ENCODE results near the gene GNAZ.
A peak's percentile ranks its signal among the peaks of the same experiment; 100 is the strongest.

The GNAZ gene

DNA sequence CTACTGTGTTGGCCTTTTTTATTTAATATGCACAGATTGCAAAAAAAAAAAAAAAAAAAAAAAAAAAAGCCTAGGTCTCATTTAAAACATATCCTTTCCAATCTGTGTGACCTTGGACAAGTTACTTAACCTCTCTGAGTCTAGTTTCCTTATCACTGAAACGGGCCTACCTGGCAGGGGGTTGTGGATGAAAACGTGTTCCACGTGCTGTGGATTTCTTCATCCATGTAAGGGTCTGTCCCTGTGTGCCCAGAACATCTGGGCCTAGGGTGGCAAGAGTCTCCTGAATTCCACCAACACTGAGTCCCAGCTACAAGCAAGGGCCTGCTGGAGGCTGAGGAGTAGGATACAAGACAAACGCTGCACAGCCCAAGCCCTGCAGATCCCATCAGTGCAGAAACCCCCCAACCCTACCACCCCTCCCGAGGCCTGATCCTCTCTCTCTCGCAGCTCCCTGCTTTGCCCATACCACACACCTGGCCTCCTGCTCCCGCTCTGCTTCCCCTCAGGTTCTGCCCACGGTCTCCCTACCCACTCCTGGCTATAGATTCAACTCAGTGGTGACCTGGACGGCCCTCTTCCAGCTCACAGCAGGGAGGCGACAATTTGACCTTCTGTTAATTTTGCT is 4.7 kb upstream of the GNAZ start:
- DNase-seq = no peak

- no peak for DNase-seq
Observed at GRCh38 chr22:23066200-23067022, 3.9 kb upstream of the GNAZ start.

- DNase-seq = no peak
Observed at GRCh38 chr22:23067023-23067650, 3.2 kb upstream of the GNAZ start.

- no peak for DNase-seq
Observed at GRCh38 chr22:23067691-23068090, 2.6 kb upstream of the GNAZ start.

- DNase-seq = no peak
Observed at GRCh38 chr22:23068096-23068831, 2.1 kb upstream of the GNAZ start.

DNA sequence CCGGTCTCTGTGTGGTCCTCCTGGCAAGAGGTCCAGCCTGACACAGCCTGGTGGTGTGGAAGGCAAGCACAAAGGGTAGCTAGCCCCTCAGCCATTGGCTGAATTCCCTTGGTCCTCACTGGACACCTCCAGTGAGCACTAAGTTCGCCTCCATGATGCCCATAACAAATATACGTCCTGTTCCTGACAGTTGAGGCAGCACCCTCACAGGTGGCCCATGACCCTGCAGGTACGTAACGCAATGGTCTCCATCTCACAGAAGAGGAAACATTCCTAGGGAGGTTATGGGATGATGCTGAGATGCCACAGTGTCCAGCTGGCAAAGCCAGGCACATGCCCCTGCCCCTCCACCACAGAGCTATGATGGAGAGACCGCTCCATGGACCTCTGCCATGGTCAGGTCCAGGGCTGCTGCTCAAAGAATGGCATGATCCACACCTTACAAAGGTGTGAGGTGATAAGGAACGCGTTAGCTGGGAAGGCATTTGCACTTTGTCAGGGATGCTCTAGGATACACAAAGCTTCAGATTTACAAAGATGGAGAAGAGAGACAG is 1.4 kb upstream of the GNAZ start:
- DNase-seq = no peak

GRCh38 chr22:23069502-23070357 is 589 bp upstream of the GNAZ start:
- DNase-seq = peak; percentile 88

DNA sequence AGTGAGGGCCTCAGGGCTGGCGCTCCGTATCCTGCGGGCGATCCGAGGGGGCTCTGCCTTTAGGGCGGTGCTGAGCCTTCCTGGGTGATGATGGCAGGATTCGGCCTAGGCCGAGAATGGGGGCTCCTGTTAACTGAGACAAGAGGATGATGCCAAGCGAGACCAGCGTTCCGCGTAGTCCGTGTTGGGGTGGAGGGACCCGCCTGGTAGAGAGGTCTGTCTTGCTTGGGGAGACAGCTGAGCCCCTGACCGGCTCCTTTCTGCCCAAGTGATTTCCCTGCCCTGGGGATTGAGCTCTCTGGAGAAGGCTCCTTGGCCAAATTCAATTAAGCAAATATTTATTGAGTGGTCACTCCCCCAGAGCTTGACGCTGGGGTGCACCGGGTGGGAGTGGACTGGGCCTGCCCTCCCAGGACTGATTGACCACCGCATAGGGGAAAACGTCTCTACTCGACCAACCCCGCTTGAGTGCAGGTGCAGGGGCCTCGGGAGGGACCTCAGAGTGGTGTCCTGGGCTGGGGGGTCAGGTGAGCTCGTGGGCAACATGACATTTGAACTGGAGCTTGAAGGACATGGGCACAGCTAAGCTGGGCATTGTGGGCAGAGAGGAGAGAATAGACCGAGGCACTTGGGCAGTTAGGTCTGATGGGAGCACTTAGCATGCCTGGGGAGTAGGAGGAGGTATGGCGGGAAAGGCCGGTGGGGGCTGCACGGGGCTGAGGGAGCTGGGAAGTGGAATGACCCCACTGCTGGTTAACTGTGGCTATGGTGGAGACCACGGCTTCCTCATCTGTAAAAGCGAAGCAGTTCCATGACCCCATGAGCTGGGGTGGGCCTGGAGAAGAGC is 1.1 kb downstream of the GNAZ start:
- no peak for DNase-seq

GRCh38 chr22:23072077-23072910 is 2.0 kb downstream of the GNAZ start:
- DNase-seq = peak; percentile 93

GRCh38 chr22:23072911-23073491 is 2.7 kb downstream of the GNAZ start:
- peak; percentile 84 for DNase-seq

DNA sequence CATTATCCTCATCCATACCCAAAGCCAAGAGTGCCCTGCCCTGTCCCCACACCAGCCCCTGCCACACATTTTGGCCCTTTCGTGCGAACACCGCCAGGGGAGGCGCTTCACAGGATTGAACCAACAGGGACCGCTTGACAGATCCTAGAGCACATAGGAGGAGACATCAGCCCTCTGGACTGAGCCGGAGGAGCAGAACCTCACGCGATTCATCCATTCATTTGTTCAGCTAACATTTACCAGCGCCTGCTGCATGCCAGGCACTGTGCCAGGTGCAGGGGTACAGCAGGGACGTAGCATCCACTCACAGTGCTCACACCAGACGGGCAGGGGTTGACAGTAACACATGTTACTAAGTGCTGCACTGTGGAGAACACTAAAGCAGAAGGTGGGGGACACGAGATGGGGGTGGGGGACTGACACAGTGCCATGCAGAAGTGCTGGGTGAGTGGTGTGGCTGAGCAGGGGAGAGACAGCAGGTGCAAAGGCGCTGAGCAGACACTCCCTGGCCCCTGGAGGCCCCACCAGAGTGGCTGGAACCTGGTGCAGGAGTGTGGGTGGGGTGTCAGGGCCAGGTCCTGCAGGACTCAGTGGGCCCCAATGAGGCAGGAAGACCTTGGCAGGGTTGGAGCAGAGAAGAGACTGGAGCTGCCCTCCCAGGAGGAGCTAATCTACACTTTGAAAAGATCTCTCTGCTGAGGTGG is 3.4 kb downstream of the GNAZ start:
- no peak for DNase-seq

DNA sequence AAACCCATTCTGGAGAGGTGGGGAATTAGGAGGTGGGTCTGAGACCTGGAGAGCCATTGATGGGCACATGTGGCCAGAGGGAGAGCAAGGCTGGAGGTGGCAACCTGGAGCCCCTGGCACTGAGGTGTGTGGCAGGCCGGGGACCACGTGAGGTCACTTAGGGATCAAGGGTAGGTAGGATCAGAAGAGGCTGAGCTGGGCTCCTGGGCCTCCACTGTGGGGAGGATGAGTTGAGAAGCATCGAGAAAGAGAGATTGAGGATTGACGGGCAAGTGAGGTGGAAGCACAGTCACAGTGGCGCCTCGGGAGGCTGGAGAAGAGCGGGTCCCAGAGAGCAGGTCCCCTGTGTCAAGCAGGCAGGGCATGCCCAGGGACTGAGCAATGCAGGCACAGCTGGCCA is 4.1 kb downstream of the GNAZ start:
- DNase-seq = no peak

DNA sequence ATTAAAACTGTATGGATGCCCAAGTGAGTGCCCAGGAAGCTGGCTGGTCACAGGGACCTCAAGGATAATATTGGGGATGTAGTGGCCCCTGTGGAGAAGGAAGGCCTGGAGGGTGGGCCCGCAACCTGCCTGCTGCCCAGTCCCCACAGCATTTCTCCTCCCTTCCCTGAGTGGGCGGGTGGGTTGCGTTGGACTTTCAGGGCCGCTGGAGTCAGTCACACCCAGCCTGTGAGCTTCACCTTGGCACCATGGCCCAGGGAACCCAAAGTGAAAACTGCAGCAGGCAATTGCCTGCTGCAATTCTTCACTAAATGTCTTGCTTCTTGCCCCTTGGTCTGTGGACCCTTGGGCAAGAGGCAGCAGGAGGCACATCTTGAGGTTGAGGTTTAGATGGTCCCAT is 4.7 kb downstream of the GNAZ start:
- no peak for DNase-seq

GRCh38 chr22:23075525-23076216 is 5.4 kb downstream of the GNAZ start:
- peak; percentile 45 for DNase-seq

DNA sequence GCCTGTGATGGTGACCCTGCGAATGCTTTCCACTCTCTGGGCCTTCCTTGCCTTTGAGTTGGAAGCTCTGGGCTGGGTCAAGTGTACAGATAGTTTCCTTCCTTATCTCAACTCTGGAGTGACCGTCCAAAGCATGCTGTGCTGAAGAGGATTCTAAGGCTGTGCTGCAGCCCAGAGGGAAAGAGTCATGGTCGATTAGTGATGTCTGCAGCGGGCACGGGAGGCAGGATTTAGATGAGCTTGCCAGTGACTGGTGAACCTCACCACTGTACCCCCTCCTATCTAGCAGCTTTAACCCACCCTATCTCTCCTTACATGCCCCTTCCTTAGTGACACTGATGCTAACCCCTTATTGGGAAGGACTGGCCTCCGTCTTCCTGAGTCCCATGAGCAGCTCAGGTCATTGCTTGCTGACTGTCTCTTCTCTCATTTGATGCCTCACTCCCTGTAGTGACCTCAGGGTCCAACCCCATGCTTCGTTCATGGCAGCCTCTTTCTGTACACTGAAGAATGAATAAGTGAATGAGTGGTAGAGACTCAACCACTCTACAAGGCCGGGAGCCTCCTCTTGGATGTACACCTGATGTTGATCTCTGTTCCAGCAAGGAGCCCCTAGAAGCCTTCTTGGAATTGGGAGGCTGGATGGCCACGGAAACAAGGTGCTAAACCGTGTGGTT is 6.7 kb downstream of the GNAZ start:
- DNase-seq = no peak

- DNase-seq = no peak
Observed at GRCh38 chr22:23077627-23078461, 7.5 kb downstream of the GNAZ start.

GRCh38 chr22:23078462-23078787 is 8.1 kb downstream of the GNAZ start:
- DNase-seq = no peak

Data from EL (cell line).